Left lung (tissue), 10 donors: ENCODE results near the gene OXLD1. TPM values are rescaled to one million over a fixed set of nuclear protein-coding genes. Genes with fewer than 3 reads are reported as not detected.

Experiments
- ATAC-seq: fragments of 200-7000 bp; cut with Tn5 transposase; one replicate; pipeline ENCODE4 v1.9.1; 2020; ENCODE audit warnings: moderate library complexity
- DNase-seq, 4 donors: peaks; one replicate each; pipeline ENCODE4 v3.0.0-alpha.2; 2013 to 2020
- H3K27ac ChIP-seq, 2 donors: fragments of 200-600 bp; sonication (generic) in 1 of 2; one replicate each; pipeline versions ENCODE4 v1.5.0 to v1.8.0; 2020 to 2021
- H3K27me3 ChIP-seq, 2 donors: fragments of 200-600 bp; sonication (generic) in 1 of 2; one replicate each; pipeline versions ENCODE4 v1.5.0 to v1.8.0; 2020 to 2021
- H3K36me3 ChIP-seq, 2 donors: fragments of 200-600 bp; sonication (generic) in 1 of 2; one replicate each; pipeline versions ENCODE4 v1.5.0 to v1.8.0; 2020 to 2021
- H3K4me1 ChIP-seq, 2 donors: fragments of 200-600 bp; one replicate each; pipeline ENCODE4 v1.8.0; 2021
- H3K4me3 ChIP-seq, 2 donors: fragments of 200-600 bp; sonication (generic) in 1 of 2; one replicate each; pipeline versions ENCODE4 v1.5.0 to v1.8.0; 2020 to 2021; ENCODE audit warnings: mild to moderate bottlenecking in 1 of 2
- H3K9me3 ChIP-seq, 2 donors: fragments of 200-600 bp; sonication (generic) in 1 of 2; one replicate each; pipeline versions ENCODE4 v1.5.0 to v1.8.0; 2020 to 2021
- intact Hi-C, 2 donors: fragments of 100-400 bp; cut with DNase I; formaldehyde crosslinking; loops; one replicate each; pipeline versions ENCODE4 v1.11.2 to v1.14.2; 2022
- polyA plus RNA-seq, 6 donors: library from polyadenylated mRNA; unstranded; fragments of 120-200 nt; gene quantifications; one replicate each; pipeline ENCODE4 v1.2.1, GENCODE V29; 2013; ENCODE audit not compliant: insufficient read length in 6 of 6
- total RNA-seq, 2 donors: library from RNA; stranded (reverse); fragmentation: NEBNext Ultra II Directional; extraction: Animal tissue kit (Norgen Biotek cat#: 25700); gene quantifications; one replicate each; pipeline ENCODE4 v1.2.1, GENCODE V29; 2021
- TF ChIP-seq, protein P1 (sequence below), 2 donors: fragments of 200-600 bp; sonication (generic) in 1 of 2; IDR thresholded peaks; one replicate each; pipeline versions ENCODE4 v1.5.0 to v1.8.0; 2021; ENCODE audit warnings: antibody characterized with exemption in 2 of 2
- donor health status: DM: no; HTN: yes; CAD: no.
- donor health status: DM: no; HTN: no; CAD: no.

OXLD1 gene
- total and polyA plus RNA-seq, 8 donors, result 8.9 to 33.8 (median 13.9) TPM

DNA sequence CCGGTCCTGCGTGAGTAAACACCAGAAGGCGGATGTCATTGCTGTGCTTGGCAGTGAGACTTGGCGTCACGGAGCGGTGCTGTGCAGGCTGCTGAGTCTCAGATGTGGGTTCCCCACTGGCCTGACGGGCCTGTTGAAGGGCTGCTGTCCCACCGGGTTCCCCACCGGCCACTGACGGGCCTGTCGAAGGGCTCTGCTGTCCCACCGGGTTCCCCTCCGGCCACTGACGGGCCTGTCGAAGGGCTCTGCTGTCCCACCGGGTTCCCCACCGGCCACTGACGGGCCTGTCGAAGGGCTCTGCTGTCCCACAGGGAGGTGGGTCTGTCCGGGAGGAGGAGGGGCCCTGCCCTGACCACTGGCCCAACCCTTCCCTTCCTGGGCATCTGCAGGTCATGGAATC, 20.2 kb upstream of the OXLD1 start:
- no peaks in the 10 kb centered on the region for H3K27me3 ChIP-seq
- intact Hi-C loops, result no loop called here
- H3K36me3 ChIP-seq, result peaks cover 0 to 63% of the 10 kb centered on the region in 2 donors
- DNase-seq, result no peak
- no peak overlapping the region for H3K27ac ChIP-seq
- H3K9me3 ChIP-seq, result no peaks in the 10 kb centered on the region
- no peak for ATAC-seq
- H3K4me1 ChIP-seq, result peaks cover 14 to 34% of the 10 kb centered on the region in 2 donors
- TF ChIP-seq, protein P1, sequence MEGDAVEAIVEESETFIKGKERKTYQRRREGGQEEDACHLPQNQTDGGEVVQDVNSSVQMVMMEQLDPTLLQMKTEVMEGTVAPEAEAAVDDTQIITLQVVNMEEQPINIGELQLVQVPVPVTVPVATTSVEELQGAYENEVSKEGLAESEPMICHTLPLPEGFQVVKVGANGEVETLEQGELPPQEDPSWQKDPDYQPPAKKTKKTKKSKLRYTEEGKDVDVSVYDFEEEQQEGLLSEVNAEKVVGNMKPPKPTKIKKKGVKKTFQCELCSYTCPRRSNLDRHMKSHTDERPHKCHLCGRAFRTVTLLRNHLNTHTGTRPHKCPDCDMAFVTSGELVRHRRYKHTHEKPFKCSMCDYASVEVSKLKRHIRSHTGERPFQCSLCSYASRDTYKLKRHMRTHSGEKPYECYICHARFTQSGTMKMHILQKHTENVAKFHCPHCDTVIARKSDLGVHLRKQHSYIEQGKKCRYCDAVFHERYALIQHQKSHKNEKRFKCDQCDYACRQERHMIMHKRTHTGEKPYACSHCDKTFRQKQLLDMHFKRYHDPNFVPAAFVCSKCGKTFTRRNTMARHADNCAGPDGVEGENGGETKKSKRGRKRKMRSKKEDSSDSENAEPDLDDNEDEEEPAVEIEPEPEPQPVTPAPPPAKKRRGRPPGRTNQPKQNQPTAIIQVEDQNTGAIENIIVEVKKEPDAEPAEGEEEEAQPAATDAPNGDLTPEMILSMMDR (IDR thresholded peaks at IDR 0.05), result no peak
- H3K4me3 ChIP-seq, result no peak overlapping the region

DNA sequence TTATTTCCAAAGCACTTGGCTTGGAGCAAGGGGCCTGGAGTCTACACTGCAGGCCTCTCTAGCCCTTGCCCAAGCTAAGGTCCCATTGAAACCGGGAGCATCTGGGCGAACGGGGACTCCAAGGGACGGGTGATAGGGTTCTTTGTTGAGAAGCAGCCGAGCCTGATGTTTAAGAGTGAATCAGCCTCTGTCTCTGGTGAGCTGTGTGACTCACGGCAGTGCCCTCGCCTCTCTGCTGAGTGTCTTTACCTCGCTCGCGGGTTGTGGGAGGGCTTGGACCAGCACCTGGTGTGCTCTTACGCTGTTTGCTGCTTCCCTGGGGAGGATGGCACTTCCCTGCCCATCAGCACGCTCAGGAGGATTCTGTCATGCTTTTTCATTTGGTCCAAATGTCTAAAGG, 18.7 kb upstream of the OXLD1 start:
- TF ChIP-seq, protein P1 (IDR thresholded peaks at IDR 0.05), result no peak
- peak overlapping the region in 1 of 2 donors; percentile 87 for H3K27ac ChIP-seq
- ATAC-seq, result no peak

DNA sequence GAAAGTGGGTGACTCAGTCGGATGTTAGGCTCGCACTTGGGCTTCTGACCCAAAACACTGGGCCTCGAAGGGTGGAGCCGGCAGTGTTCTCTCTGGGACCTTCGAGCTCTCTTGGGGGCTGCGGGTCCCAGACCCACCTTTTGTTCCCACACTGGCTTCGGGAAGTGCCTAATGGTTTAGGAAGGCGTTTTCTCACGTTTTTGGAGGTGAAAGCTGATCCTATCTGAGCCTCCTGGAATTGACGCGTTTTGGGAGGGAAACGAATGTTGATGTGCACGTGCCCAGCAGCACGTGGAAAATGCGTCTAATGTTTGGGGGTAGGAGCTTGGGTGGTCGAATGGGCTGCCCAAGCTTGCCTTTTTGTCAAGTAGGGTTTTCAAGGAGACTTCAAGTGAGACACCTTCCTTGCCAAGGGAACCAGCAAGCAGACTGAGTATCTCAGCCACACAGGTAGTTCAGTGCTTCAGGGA, 18.1 kb upstream of the OXLD1 start:
- TF ChIP-seq, protein P1 (IDR thresholded peaks at IDR 0.05), result no peak
- Histone ChIP-seq H3K4me1 (peaks cover 14 to 34% of the 10 kb centered on the region in 2 donors), H3K4me3 (peak overlapping the region; percentile 93 to 100), H3K27me3 (no peaks in the 10 kb centered on the region), H3K9me3 (no peaks in the 10 kb centered on the region), H3K36me3 (peaks cover 0 to 56% of the 10 kb centered on the region in 2 donors), H3K27ac (peak overlapping the region; percentile 73 to 87)
- DNase-seq (no peak), ATAC-seq (no peak)
- intact Hi-C loops, result no loop called here

More for the DNA sequence above, 18.7 kb upstream of the OXLD1 start:
- Histone ChIP-seq H3K9me3 (no peaks in the 10 kb centered on the region), H3K27me3 (no peaks in the 10 kb centered on the region), H3K4me1 (peaks cover 14 to 34% of the 10 kb centered on the region in 2 donors), H3K36me3 (peaks cover 0 to 60% of the 10 kb centered on the region in 2 donors), H3K4me3 (peak overlapping the region in 1 of 2 donors; percentile 93)
- intact Hi-C loops, result no loop called here
- no peak for DNase-seq

DNA sequence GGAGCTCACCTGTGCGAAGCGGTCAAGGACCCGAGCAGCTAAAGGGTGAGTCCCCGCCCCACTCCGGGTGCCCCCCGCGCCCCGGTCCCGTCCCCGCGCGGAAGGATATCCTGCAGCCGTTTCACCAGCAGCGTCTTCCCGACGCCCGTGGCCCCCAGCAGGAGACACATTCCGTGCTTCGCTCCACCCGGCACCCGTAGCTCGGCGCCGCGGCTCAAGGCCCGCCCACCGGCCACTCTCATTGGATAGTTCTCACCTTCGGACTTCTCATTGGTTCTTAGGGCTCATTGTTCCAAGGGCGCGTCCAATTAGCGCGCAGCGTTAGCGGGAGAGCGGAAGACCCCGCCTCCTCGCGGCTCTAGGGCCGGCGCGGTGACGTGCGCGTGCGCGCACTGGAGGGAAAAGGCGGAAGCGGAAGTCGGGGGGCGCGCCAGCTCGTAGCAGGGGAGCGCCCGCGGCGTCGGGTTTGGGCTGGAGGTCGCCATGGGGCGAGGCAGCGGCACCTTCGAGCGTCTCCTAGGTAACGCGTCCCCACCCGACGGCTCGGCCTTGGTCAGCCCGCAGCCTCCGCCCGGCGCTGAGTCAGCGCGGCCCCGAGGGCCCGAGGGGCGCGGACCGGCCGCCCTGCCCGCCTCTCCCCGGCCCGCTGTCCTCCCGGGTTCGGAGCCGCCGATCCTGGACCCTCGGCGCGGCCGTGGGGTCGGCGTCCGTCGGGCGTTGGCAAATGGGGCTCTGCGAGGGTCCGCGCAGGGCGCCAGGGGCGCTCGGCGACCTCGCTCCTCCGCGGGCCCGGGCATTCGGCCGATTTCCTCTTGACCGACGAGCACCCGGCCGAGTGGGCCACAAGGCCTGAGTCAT, 17.4 kb upstream of the OXLD1 start, which contains the start of the genes ARL16 and HGS:
ARL16 (minus strand) TSS at position 214 of the 858 bp plus-strand sequence; CDS start at position 170, 44 bp downstream.
HGS (plus strand) TSS at position 428 of the 858 bp plus-strand sequence; CDS start at position 484, 56 bp downstream.
- intact Hi-C loops, result no loop called here
- Histone ChIP-seq H3K36me3 (peaks cover 0 to 49% of the 10 kb centered on the region in 2 donors), H3K4me1 (peaks cover 14 to 34% of the 10 kb centered on the region in 2 donors), H3K27me3 (no peaks in the 10 kb centered on the region), H3K27ac (peak within 1 kb of the TSS; percentile 73 to 87), H3K4me3 (peak within 1 kb of the TSS; percentile 93 to 100), H3K9me3 (no peaks in the 10 kb centered on the region)
- TF ChIP-seq, protein P1 (IDR thresholded peaks at IDR 0.05), result peak in 1 of 2 donors; percentile 13
- peak; percentile 98 for ATAC-seq
- peak; percentile 97 to 100 (median 98) for DNase-seq

DNA sequence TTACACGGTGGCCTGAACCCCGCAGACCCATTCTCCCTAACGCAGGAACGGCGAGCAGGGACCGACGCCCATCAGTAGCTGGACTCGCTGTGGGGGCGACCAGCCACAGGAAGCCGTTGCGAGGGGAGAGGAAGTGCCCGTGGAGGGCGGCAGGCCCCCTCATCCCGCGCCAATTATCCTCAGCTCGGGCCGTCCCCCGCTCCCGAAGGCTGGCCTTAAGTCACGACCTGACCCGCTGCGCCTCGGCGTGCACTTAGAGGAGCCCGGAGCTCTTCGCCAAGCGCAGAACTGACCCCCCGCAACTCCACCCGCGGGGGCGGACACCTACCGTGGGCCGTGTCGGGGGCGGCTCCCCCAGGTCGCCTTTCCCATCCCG, 16.8 kb upstream of the OXLD1 start:
- H3K27ac ChIP-seq, result peak overlapping the region; percentile 73 to 87
- no peaks in the 10 kb centered on the region for H3K9me3 ChIP-seq
- peaks cover 0 to 43% of the 10 kb centered on the region in 2 donors for H3K36me3 ChIP-seq
- H3K27me3 ChIP-seq, result no peaks in the 10 kb centered on the region
- H3K4me3 ChIP-seq, result peak overlapping the region; percentile 93 to 100
- peak; percentile 24 for ATAC-seq
- TF ChIP-seq, protein P1 (IDR thresholded peaks at IDR 0.05), result no peak
- no peak for DNase-seq
- intact Hi-C loops, result no loop called here
- peaks cover 14 to 34% of the 10 kb centered on the region in 2 donors for H3K4me1 ChIP-seq
